Measurements from ENCODE around the gene ANO9.

GRCh38 chr11:450809-451451 lies 9.1 kb upstream of the ANO9 start:
- TF ChIP-seq CTCF (IDR thresholded peaks at IDR 0.05) = peak in 2 of 3 donors; percentile 11 to 30
- no peak for TF ChIP-seq POLR2A (IDR thresholded peaks at IDR 0.05)
- TF ChIP-seq POLR2AphosphoS5 (IDR thresholded peaks at IDR 0.05) = peak in 2 of 3 donors; percentile 20 to 23

Measured in breast epithelium (tissue), 3 donors.